Pons (tissue), 1 donor: ENCODE measurements around the gene TXNIP.
"Not testable (repeated sequence)": the region's sequence is repeated elsewhere in the genome, so short reads cannot be mapped to it uniquely, and the experiment has no call there.

Experiments used
- DNase-seq: peaks from one replicate; pipeline ENCODE4 v3.0.0-alpha.2; 2016; ENCODE audit warnings: low spot score

Gene TXNIP, protein sequence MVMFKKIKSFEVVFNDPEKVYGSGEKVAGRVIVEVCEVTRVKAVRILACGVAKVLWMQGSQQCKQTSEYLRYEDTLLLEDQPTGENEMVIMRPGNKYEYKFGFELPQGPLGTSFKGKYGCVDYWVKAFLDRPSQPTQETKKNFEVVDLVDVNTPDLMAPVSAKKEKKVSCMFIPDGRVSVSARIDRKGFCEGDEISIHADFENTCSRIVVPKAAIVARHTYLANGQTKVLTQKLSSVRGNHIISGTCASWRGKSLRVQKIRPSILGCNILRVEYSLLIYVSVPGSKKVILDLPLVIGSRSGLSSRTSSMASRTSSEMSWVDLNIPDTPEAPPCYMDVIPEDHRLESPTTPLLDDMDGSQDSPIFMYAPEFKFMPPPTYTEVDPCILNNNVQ

DNA sequence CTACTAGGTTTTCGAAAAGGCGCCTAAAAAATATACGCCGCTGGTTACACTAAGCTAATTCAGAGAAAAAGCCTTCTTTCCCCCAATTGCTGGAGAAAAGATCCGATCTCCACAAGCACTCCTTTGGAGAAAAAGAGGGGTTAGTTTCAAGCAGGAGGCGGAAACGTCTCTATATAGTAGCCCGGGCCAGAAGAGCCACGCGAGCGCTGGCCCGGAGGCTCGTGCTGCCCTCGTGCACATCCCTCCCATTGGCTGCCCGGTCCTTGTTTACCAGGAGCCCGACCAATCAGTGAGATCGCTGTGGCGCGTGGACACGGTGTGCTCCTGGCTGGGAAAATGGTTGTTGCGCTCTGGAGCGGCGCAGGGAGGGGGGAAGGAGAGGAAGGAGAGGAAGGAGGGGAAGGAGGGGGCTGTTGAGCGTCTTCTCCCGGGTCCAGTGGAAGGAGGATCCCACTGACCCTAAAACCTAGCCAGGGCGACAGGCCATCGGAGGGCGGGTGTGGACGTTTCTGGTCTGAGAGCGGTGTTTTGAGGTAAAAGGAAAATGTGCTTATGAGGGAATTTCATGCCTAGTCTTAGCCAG is at the start of gene TXNIP:
TXNIP (minus strand) TSS at position 147 of the 583 bp plus-strand sequence. CDS start 313 bp downstream, outside the sequence.
- peak; percentile 99 for DNase-seq

DNA sequence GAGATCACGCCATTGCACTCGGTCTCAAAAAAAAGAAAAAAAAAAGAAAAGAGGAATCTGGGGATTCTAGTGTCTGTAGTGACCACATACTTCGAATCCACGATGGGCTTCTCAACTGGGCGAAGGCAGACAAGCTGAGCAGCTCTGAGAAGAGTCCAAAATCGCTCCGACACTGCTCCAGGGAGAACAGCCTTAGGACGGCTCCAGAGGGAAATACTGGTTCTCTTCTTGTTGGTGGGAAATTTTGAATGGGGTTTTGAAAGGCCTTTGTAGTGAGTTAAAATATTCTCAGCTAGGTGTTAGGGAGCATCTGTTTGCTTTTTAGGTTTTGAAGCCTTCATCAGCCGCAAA is 43.4 kb upstream of the TXNIP start:
- peak; percentile 18 for DNase-seq

DNA sequence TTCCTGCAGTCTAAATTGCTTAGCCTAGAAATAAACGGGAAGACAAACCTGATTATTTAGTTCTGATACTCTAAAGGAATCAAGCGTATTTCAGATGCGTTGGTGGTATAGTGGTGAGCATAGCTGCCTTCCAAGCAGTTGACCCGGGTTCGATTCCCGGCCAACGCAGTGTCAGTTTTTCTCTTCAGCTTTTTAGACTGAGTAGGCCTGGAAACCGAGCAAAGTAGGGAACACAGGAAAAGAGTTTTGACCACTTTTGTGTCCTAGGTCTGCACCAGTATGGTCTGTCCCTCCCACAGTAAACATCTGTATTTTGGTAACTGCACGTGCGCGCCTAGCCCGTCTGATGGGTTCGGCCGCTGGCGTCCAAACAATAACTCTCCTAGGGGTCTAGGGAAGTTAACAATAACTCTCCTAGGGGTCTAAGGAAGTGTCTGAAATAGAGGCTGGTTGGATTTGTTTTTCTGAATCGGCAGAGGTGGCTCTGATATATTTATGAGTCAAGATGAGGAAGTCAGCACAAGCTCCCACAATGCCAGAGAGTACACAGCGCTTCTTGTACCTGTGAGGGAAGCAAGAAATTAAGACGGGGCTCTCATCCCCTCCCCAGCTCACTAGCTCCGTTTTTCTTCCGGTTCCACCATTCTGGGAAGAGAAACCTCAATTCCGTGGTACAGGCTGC is 40.7 kb upstream of the TXNIP start:
- DNase-seq = peak; percentile 98

DNA sequence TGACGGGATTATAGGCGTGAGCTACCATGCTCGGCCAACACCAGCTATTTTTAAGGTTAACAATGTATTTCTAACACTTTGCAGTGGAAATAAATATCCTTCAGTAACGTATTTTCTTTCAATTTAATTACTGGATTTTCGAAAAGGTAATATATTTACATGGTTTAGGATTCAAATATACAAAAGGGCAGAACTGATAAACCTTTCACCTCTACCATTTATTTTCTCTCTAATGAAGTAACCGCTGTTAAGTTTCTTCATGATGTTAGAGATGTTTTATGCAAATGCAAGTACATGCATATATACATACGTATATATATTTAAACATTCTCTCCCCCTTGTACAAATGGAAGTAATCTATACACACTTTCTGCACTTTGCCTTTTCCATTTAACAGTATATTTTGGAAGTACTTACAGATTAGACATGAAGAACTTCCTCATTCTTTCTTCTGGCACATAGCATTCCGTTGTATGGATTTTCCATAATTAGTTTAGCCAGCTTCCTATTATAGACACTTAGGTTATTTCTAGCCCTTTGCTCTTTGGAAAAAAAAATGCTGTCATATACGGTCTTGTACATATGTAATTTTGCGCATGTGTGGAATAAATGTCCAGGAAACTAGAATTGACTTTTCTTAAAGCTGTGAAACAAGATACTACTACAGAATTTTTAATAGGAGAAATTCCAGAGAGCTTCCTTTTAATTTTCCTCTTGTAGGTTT is 40.0 kb upstream of the TXNIP start:
- DNase-seq = peak; percentile 52

DNA sequence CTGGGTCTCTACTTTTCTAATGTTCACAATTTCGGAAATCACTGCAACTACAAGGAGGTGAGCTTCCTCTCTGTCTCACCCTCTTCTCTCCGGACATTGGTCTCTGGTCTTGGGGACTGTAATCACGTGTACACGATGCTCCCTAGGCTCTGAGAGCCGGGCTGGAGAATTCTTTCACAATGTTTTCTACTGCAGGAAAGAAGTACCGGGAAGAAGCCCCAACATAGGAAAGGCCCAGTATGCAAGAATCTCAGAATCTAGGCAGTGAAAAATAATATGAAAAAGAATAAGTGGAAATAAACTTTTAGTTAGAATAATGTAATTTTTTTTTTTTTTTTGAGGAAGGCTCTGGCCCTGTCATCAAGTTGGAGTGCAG is 38.7 kb upstream of the TXNIP start:
- peak; percentile 53 for DNase-seq

DNA sequence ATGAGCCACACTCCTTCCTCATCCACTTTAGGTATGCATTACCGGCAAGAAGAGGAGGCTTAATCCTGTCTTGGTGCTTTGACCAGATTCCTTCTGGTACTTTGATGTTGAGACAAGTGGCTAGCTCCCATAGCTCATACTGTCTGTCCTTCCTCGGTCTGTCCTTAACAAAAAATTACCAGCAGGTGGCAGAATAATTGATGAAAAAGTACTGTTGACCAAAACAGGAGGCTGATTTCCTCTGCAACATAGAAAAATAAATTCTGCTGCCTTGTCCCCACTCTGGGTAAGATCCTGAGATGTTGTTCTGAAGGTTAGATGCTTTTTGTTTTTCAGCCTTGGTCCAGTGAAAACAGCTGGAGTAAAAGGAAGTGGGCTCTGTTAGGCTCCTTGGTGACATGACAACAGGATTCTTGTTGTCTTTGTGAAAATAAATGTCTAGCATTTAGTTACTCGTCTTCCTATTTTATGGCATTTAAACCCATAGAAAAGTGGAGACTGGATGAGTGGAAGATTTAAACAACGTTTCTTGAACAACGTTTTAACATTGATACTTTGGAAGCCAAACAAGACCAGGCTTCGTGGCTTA is 36.3 kb upstream of the TXNIP start:
- peak; percentile 77 for DNase-seq

DNA sequence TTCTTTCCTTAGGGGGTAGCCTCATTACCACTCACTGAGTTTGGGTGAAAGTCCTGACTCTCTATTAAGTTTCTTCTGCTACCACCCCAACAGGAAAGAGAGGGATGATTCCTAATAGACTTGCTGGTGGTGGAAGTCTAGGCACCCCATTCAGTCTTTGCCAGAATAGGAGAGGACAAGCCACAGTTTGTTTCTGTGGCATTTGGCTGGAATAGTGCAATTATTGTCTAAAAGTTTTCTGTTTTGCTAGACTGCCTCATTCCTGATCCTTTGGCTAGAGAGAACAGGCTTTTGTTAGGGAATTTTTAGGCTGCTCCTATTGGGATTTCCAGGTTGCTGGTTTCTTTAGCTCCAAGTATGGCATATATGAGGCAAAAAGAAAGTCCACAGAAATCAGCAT is 35.1 kb upstream of the TXNIP start:
- DNase-seq = peak; percentile 85

DNA sequence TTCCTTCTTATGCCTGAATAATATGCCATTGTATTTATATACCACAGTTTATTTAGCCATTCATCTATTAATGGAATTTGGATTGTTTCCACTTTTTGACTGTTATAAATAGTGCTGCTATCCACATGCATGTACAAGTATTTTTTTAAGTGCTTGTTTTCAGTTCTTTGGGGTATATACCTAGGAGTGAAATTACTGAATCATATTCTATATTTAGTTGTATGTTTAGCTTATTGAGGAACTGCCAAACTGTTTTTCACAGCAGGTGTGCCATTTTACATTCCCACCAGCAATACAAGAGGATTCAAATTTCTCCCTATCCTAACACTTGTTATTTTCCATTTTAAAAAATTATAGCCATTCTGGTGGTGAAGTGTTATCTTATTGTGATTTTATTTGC is 32.7 kb upstream of the TXNIP start:
- DNase-seq = no peak

DNA sequence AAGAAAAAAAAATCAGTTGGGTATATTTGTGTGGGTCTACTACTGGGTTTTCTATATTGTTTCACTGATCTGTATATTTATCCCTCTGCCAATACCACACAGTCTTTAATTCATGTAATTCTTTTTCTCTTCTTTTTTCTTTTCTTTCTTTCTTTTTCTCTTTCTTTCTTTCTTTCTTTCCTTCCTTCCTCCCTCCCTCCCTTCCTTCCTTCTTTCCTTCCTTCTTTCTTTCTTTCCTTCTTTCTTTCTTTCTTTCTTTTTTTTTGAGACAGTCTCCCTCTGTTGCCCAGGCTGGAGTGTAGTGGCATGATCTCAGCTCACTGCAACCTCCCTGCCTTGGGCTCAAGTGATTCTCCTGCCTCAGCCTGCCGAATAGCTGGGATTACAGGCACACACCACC is 30.3 kb upstream of the TXNIP start:
- not testable (repeated sequence) for DNase-seq

DNA sequence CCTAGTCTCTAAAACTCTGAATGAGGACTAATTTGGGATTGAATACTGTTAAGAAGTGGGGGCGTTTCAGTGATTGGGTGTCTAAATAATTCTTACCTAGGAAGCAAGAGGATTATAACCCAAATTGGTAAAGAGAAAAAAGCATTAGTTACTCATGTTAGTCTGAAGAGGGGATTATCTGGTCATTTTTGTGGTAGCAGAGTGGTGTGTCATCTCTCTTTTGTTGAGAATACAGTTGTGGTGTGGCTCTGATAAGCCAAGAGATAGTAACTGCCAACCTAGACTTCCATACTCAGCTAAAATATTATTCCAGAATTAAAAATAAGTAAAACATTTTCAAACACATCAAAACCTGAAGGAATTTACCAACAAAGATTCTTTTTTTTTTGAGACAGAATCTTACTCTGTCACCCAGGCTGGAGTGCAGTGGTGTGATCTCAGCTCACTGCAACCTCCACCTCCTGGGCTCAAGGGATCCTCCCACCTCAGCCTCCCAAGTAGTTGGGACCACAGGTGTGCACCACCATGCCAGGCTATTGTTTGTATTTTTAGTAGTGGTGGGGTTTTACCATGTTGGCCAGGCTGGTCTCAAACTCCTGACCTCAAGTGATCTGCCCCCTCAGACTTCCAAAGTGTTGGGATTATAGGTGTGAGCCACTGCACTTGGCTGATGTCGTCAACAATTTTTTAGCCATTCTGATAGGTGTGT is 29.6 kb upstream of the TXNIP start:
- not testable (repeated sequence) for DNase-seq

DNA sequence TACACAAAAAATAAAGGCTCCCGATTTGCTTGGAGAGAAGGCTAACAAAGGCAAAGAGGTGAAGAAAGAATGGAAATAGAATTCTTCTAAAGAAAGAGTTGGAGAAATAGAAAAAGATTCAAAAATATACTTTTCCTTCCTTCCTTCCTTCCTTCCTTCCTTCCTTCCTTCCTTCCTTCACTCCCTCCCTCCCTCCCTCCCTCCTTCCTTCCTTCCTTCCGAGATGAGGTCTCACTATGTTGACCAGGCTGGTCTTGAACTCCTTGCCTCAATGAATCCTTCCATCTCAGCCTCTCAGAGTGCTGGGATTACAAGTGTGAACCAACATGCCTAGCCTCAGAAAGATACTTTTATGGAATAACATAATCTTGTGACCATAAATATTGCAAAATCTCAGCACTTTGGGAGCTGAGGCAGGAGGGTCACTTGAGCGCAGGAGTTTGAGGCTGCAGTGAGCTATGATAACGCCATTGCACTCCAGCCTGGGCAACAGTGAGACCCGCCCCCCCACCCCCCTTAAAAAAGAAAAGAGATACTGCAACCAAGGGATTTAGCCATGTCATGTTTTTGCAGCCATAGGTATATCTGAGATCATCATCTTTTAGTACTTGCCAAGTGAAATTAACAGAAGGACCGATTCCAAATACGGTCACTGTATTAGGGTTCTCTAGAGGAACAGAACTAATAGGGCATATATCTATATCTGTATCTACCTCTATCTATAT is 26.2 kb upstream of the TXNIP start:
- DNase-seq = no peak

DNA sequence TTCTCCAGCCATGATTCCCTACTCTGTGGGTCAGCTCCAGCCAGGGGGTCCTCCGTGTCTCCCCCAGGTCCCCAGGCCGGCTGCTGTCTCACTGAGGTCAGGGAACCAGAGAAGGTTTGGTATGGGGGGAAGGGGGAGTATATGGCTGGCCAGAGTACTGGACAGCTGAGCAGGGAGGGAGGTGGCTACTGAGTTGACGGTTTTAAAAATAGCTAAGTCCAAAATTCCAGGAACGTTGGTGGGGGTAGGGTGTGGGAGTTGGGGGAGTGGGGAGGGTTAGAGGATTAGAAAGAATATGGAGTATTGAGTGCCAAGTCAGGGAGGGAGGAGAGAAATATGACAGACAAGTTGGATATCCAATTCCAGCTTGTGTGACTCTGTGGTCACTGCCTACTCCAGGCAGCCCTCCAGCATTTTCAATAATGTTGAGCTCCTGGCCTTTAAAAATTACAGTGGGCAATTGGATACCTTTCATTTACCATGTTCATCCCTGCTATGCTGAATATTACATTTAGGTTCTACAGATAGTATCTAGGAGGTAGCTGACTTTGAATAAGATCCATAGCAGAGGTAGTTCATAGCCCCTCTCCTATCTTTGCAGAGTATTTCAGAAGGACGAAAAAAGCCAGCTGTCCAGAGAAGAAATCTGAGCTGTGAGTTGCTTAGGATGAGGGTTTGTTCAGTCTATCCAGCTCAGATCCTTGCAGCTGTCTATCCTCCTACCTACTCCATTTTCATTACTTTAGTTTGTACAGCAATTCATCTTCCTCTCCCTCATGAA is 25.4 kb upstream of the TXNIP start, which contains the start of gene HJV:
HJV (minus strand) TSS at position 114 of the 781 bp plus-strand sequence. CDS start 1,504 bp downstream, outside the sequence.
- no peak for DNase-seq

DNA sequence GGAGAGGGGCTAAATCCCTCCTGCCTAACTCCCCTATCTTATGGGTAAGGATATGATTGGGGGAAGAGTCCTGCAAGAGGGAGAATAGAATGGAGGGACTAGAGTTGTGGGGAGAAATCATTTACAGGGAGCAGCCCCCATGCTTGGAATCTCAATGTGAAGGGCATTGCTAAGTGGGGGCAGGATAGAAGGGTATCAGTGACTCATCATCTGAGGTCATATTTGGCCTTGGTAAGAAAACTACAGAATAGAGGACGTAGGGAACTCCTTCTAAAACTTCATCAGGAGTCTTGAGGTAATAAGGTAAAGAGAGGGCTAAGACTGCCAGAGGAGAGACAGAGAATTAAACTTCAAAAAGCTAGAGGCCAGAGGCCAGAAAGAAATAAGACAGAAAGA is 24.7 kb upstream of the TXNIP start:
- DNase-seq = no peak

DNA sequence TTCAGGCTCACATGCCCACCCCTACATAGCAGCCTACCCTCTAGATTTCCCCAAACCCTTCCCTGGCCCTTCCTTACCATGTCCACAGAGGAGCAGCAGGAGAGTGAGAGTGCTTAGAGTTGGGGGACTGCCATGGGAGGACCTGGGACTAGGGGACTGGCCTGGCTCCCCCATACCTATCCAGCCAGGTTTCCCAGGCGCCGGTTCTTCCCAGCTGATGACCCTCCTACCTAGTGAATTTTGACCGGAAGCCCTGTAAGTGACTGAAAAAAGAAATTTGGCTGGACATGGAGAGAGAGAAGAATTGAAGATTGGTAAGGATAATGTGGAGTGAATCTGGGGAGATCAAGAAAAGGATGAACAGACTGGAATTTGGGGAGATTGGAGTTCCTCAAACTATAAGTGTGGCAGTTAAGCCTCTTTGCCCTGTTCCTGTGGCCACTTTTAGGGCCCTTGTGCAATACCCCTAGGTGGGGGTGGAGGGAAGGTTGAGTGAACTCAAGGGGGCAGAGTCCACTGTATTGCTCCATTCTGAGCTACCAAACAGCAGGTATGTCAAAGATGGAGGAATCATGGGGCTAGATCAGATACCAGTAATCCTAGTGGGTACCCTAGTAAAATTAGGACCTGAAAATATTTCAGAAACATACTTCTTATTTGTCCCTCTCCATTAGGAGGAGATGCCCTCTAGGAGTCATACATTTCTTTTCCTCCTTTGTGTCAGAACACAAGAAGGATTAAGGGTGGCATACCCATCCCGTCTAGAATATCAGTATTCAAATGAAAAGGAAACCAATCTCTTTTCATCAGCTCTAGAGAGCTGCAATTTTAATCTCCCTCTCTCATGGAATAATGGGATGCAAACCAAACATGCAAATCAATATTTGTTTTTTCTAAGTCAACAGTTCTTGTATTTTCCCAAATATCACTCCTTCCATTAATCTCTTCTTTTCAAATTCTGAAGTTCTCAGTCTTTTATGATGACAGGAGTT is 24.0 kb upstream of the TXNIP start:
- DNase-seq = no peak

DNA sequence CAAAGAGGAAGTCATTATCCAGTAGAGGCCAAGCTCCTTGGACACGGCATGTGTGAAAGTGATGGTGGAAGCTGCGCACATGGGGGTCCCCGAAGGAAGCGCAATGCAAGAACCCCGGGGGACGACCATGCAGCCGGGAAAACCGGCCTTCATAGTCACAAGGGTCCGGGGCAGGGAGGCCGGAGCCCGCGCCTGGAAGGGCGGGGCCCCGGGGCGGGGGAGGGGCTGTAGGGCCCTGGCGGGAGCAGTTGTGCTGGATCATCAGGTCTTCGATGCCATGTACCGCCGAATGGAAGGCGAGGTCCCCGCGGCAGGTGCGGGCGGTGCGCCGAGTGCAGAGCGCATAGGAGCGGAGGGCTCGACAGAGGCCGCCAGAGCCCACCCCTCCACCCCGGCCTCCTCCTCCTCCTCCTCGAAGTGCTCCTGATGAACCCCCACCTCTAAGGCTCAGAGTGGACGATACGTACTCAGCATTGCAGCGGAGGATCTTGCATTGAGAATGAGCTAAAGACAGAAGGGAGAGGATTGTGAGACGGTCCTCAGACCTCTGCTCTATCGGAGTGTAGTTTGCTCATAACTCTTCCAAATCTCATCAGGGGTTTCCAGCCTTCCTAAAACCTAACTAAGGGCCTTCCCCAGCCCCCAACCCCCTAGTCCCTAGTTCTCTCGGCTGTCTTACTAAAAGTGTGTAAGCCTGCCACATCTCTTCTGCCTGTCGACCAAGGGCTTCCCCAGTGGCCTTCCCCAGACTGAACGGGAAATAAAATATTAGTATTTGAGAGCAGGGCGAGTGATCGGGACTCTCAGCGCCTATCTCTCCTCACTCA is 23.1 kb upstream of the TXNIP start:
- no peak for DNase-seq

DNA sequence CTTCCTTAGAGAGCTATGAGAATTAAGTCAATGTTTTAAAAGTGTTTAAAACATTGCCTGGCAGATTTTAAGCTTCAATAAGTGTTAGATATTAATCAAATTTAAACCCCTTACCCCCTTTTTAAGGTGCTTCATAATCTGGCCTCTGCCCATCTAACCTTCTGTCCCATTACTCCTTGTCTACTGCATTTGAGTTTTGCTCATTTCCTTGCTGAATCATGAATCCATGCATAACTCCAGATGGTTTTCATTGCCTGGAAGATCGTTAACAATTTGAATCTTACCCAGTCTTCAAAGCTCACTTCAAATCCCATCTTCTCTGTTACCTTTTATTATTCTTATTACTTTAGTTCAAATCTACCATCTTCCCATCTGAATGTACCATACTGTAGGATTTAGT is 20.5 kb upstream of the TXNIP start:
- DNase-seq = no peak

DNA sequence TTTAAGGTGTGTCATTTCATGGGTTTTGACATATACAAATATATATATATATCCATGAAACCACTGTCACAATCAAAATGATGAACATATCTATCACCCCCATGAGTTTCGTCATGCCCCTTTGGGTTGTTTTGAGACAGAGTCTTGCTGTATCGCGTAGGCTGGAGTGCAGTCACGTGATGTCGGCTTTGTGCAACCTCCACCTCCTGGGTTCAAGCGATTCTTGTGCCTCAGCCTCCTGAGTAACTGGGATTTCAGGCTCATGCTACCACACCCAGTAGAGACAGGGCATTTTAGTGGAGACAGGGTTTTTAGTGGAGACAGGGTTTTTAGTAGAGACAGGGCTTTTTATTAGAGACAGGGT is 17.2 kb upstream of the TXNIP start:
- no peak for DNase-seq
